DND-41 (cell line): ENCODE data around the gene SPATC1L.

Experiments
- EZH2 ChIP-seq: IDR thresholded peaks from 3 replicates; pipeline ENCODE4 v1.6.1; 2012; ENCODE audit warnings: borderline replicate concordance, low read depth, mild to moderate bottlenecking, moderate library complexity, low read length, inconsistent platforms; ENCODE audit not compliant: severe bottlenecking
- TF ChIP-seq, protein P1 (sequence below): IDR thresholded peaks from 2 replicates; pipeline ENCODE4 v1.5.1; 2012; ENCODE audit warnings: borderline replicate concordance, low read length, moderate library complexity, mild to moderate bottlenecking; ENCODE audit not compliant: poor library complexity, severe bottlenecking; ENCODE audit errors: extremely low read depth

DNA sequence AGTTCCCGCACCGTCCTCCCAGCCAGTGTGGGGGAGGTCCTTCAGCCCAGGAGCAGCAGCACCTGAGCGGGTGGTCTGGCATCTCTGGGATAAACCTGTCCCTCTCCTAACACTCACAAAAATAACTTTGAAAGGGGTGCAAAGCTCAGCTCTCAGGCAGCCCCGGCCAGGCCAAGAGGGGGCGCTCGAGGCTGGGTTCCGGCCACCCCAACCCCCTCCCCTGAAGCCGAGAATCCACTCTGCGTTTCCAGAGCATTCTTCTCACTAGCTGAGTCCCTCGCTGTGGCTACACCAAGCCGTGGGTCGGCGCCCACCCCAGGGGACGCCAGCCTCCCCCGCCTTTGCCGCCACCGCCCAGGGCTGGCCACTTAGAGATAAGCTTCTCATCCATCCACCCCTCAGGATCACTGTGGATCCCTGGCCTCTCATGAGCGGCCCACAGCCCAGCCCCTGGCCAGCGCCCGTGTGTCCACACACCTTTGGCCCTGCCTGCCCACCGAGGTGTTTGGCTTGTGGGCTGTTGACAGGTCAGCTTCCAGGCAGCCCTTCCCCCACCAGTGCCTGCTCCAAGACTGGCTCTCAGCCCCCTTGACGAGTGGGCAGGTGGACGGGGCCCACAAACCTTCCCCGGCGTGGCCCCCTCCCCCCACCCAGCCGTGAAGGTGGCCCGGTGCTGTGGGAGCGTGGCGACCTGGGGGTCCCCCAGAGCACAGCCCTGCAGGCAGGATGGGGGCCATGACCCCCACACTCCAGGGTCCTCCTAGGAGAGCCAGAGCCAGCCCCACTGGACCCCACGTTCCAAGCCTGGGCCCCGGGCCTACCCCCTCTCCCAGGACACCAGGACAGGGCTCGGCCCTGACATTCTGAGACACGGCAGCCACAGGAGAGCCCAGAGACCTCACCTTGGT is 30.8 kb downstream of the SPATC1L start:
- TF ChIP-seq, protein P1, sequence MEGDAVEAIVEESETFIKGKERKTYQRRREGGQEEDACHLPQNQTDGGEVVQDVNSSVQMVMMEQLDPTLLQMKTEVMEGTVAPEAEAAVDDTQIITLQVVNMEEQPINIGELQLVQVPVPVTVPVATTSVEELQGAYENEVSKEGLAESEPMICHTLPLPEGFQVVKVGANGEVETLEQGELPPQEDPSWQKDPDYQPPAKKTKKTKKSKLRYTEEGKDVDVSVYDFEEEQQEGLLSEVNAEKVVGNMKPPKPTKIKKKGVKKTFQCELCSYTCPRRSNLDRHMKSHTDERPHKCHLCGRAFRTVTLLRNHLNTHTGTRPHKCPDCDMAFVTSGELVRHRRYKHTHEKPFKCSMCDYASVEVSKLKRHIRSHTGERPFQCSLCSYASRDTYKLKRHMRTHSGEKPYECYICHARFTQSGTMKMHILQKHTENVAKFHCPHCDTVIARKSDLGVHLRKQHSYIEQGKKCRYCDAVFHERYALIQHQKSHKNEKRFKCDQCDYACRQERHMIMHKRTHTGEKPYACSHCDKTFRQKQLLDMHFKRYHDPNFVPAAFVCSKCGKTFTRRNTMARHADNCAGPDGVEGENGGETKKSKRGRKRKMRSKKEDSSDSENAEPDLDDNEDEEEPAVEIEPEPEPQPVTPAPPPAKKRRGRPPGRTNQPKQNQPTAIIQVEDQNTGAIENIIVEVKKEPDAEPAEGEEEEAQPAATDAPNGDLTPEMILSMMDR = peak; percentile 48
- TF ChIP-seq EZH2 = no peak
